Measurements from ENCODE around the gene BBS9. TPM values are rescaled to one million over a fixed set of nuclear protein-coding genes. Genes with fewer than 3 reads are reported as not detected.

Gene BBS9
- total and polyA plus RNA-seq, 11 donors: 7.4 to 29.3 (median 11.3) TPM

DNA sequence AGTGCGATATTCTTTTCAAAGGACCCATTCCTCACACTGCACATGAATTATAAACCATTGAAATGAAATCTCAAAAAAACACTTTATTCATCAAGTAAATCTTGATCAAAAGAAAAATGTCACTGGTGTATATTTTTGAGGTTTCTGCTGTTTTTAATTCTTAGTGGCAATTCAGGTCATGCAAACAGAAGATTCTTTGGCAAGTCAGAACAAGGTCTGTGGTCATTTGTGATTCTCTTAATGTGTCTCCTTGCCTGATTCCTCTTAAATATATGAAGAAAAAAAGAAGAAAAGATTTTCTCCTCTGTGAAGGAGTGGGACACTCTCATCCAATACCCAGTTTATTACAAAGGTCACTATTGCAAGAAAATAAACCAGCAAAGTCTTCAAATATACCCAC is 467.8 kb downstream of the BBS9 start:
- peaks cover 0 to 7% (median 0%) of the 10 kb centered on the region in 12 donors for H3K4me1 ChIP-seq
- no peaks in the 10 kb centered on the region for H3K36me3 ChIP-seq
- intact Hi-C loops (cut with DNase I): no loop called here
- no peaks in the 10 kb centered on the region for H3K27me3 ChIP-seq
- ATAC-seq (no peak), DNase-seq (no peak)
- WGBS, 4 donors: 93 to 100% (median 98%) methylated on average over 1 of the region's 1 CpG
- TF ChIP-seq POLR2A (IDR thresholded peaks at IDR 0.05): no peak
- TF ChIP-seq, protein P1, sequence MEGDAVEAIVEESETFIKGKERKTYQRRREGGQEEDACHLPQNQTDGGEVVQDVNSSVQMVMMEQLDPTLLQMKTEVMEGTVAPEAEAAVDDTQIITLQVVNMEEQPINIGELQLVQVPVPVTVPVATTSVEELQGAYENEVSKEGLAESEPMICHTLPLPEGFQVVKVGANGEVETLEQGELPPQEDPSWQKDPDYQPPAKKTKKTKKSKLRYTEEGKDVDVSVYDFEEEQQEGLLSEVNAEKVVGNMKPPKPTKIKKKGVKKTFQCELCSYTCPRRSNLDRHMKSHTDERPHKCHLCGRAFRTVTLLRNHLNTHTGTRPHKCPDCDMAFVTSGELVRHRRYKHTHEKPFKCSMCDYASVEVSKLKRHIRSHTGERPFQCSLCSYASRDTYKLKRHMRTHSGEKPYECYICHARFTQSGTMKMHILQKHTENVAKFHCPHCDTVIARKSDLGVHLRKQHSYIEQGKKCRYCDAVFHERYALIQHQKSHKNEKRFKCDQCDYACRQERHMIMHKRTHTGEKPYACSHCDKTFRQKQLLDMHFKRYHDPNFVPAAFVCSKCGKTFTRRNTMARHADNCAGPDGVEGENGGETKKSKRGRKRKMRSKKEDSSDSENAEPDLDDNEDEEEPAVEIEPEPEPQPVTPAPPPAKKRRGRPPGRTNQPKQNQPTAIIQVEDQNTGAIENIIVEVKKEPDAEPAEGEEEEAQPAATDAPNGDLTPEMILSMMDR (IDR thresholded peaks at IDR 0.05): no peak
- no peak overlapping the region for H3K4me3 ChIP-seq
- no peak overlapping the region for H3K27ac ChIP-seq
- no peaks in the 10 kb centered on the region for H3K9me3 ChIP-seq

DNA sequence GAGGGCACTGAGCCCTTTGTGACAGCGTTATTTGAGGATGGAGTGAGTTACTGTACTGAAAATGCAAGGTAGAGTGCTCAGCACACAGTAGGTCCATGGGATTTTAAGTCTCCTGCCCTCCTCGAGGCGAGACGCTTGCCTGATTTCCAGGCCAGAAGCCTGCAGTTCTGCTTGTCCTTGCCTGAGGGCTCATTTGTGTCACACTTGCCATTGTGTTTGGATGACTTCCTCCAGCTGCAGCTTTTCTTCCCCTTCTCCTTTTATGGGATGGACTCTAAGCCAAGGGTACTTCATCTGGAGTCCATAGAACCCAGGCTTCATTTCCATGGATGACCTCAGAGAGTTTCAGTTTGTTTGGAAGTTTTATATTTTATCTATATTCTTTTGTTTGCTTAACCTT is 471.7 kb downstream of the BBS9 start:
- no peak overlapping the region for H3K4me3 ChIP-seq
- 76 to 92% (median 89%) methylated on average over 4 of the region's 4 CpGs for WGBS, 4 donors
- H3K4me1 ChIP-seq: no peaks in the 10 kb centered on the region
- H3K9me3 ChIP-seq: no peaks in the 10 kb centered on the region
- peaks cover 0 to 3% (median 0%) of the 10 kb centered on the region in 9 donors for H3K36me3 ChIP-seq
- ATAC-seq: no peak
- TF ChIP-seq, protein P1 (IDR thresholded peaks at IDR 0.05): no peak
- TF ChIP-seq POLR2A (IDR thresholded peaks at IDR 0.05): no peak
- intact Hi-C loops (cut with DNase I): no loop called here
- no peak overlapping the region for H3K27ac ChIP-seq
- H3K27me3 ChIP-seq: no peaks in the 10 kb centered on the region
- DNase-seq: no peak

GRCh38 chr7:33601884-33602283 is 472.5 kb downstream of the BBS9 start:
- Histone ChIP-seq H3K27me3 (no peaks in the 10 kb centered on the region), H3K36me3 (peaks cover 0 to 6% (median 0%) of the 10 kb centered on the region in 9 donors), H3K9me3 (no peaks in the 10 kb centered on the region), H3K4me1 (no peaks in the 10 kb centered on the region), H3K4me3 (no peak overlapping the region), H3K27ac (no peak overlapping the region)
- DNase-seq (no peak), ATAC-seq (no peak)
- 94 to 100% (median 94%) methylated on average over 2 of the region's 2 CpGs for WGBS, 4 donors
- TF ChIP-seq, protein P1 (IDR thresholded peaks at IDR 0.05): no peak
- TF ChIP-seq POLR2A (IDR thresholded peaks at IDR 0.05): no peak
- intact Hi-C loops (cut with DNase I): no loop called here

- WGBS, 4 donors: 59 to 76% (median 71%) methylated on average over 2 of the region's 2 CpGs
- Histone ChIP-seq H3K4me3 (no peak overlapping the region), H3K27me3 (no peaks in the 10 kb centered on the region), H3K36me3 (peaks cover 0 to 6% (median 0%) of the 10 kb centered on the region in 9 donors), H3K9me3 (peaks cover 0 to 12% (median 0%) of the 10 kb centered on the region in 12 donors), H3K4me1 (no peaks in the 10 kb centered on the region), H3K27ac (no peak overlapping the region)
- TF ChIP-seq, protein P1 (IDR thresholded peaks at IDR 0.05): no peak
- no peak for TF ChIP-seq POLR2A (IDR thresholded peaks at IDR 0.05)
- ATAC-seq: no peak
- intact Hi-C loops (cut with DNase I): no loop called here
- DNase-seq: no peak
Measured at GRCh38 chr7:33604056-33604455, 474.7 kb downstream of the BBS9 start.

Measured in heart left ventricle (tissue), 16 donors.